Measurements from ENCODE around the gene SMYD3. TPM values are rescaled to one million over a fixed set of nuclear protein-coding genes. Genes with fewer than 3 reads are reported as not detected.

The SMYD3 gene
- total RNA-seq, 3 donors from 2014 or later: 16.3 to 18.0 (median 16.4) TPM

DNA sequence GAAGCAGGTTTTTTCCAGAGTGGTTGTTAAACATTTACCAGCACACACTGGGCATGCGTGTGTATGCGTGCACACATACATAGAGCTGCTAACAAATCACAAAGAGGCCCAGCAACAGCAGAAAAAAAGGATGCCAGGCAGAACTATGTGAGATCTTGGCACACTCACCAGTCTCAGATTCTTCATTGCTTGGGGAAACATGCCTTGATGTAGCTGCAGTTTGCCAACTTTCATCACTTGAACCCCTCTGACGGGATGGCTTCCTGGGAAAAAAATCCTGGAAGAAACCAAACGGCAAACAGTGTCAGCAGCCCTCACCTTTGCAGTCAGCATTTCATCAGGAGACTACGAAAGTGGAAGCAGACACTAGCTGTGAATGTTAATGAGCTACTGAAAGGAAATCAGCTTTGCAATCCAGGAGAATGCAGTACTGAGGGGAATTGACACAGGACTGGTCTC is 743.2 kb downstream of the SMYD3 start:
- DNase-seq (no peak), ATAC-seq (no peak)
- intact Hi-C loops (cut with DNase I, micrococcal nuclease): no loop called here
- no peaks in the 10 kb centered on the region for H3K4me1 ChIP-seq (ENCODE audit: low read depth)
- TF ChIP-seq, protein P1, sequence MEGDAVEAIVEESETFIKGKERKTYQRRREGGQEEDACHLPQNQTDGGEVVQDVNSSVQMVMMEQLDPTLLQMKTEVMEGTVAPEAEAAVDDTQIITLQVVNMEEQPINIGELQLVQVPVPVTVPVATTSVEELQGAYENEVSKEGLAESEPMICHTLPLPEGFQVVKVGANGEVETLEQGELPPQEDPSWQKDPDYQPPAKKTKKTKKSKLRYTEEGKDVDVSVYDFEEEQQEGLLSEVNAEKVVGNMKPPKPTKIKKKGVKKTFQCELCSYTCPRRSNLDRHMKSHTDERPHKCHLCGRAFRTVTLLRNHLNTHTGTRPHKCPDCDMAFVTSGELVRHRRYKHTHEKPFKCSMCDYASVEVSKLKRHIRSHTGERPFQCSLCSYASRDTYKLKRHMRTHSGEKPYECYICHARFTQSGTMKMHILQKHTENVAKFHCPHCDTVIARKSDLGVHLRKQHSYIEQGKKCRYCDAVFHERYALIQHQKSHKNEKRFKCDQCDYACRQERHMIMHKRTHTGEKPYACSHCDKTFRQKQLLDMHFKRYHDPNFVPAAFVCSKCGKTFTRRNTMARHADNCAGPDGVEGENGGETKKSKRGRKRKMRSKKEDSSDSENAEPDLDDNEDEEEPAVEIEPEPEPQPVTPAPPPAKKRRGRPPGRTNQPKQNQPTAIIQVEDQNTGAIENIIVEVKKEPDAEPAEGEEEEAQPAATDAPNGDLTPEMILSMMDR (IDR thresholded peaks at IDR 0.05): no peak
- no peak overlapping the region for H3K4me3 ChIP-seq
- H3K9me3 ChIP-seq: no peaks in the 10 kb centered on the region
- H3K36me3 ChIP-seq (ENCODE audit: low read depth): no peaks in the 10 kb centered on the region

DNA sequence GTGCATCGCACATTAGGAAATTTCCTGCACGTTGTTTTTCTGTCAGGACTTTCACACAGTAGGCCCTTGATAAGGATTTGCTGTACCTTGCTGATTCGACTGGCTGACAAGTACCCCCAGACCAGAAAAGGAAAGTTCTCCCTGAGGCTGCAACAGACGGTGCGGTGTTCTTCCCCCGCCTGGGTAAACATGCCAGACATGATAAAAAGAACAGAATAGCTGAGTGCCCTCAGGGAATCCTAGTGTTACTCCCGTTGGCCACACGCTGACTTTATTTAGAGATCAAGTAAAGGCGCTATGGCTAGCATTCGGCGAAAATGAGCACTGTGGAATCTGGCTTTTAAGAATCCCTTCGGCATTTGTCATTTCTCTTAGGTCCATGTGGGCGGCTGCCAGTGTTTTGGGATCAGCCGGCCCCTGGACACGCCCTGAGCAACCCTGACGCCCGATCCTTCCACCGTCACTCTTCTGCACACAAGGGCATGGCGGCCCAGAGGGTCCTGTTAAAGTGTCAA is 744.6 kb downstream of the SMYD3 start:
- Histone ChIP-seq H3K4me1 (ENCODE audit: low read depth) (no peaks in the 10 kb centered on the region), H3K4me3 (no peak overlapping the region), H3K36me3 (ENCODE audit: low read depth) (no peaks in the 10 kb centered on the region), H3K9me3 (no peaks in the 10 kb centered on the region)
- TF ChIP-seq, protein P1 (IDR thresholded peaks at IDR 0.05): no peak
- intact Hi-C loops (cut with DNase I, micrococcal nuclease): no loop called here
- DNase-seq (no peak), ATAC-seq (no peak)

DNA sequence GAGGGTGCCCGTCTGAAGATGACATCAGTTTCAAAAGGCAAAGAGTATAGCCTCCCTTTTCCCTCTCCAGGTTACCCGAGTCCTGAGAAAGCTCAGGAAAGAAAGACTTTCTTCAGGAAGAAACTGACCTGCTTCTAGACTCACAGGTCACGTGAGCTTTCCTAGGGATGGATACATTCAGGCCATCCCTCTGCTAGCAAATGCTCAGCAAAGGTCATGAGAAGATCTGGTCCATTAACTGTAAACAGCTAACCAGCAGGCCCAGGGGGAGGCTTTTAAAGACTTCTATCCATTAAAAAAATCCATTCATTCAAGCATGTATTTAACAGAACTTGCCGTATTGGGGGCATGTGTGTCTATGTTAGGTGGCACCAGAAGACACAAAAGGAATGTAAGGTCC is 746.8 kb downstream of the SMYD3 start:
- ATAC-seq (no peak), DNase-seq (no peak)
- Histone ChIP-seq H3K4me1 (ENCODE audit: low read depth) (no peaks in the 10 kb centered on the region), H3K4me3 (no peak overlapping the region), H3K9me3 (no peaks in the 10 kb centered on the region), H3K36me3 (ENCODE audit: low read depth) (no peaks in the 10 kb centered on the region)
- intact Hi-C loops (cut with DNase I, micrococcal nuclease): no loop called here
- TF ChIP-seq, protein P1 (IDR thresholded peaks at IDR 0.05): no peak

DNA sequence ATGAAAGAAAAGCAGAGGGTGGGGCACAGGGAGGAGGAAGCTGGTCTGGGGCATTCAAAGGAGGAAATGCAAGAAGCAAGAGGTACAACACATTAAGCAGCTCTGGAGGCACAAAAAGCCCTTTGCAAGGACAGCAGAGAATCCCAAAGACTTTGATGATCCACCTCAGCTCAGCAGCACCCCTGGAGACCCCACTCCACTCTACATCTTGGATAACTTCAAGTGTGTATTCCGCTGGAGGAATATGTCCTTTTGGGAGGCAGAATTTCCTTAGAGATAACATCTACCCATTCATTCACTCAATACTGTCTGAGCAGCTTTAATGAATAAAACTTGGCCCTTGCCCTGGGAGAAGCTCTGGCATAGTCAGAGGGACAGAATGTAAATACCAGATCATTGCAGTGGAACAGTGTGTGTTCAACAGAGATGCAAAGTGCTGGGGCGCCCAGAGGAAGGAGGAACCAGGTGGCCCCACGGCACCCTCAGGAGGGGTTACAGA is 752.6 kb downstream of the SMYD3 start:
- intact Hi-C loops (cut with DNase I, micrococcal nuclease): no loop called here
- ATAC-seq: no peak
- Histone ChIP-seq H3K4me1 (ENCODE audit: low read depth) (no peaks in the 10 kb centered on the region), H3K4me3 (no peak overlapping the region), H3K9me3 (no peaks in the 10 kb centered on the region), H3K36me3 (ENCODE audit: low read depth) (no peaks in the 10 kb centered on the region)
- no peak for DNase-seq
- TF ChIP-seq, protein P1 (IDR thresholded peaks at IDR 0.05): no peak

DNA sequence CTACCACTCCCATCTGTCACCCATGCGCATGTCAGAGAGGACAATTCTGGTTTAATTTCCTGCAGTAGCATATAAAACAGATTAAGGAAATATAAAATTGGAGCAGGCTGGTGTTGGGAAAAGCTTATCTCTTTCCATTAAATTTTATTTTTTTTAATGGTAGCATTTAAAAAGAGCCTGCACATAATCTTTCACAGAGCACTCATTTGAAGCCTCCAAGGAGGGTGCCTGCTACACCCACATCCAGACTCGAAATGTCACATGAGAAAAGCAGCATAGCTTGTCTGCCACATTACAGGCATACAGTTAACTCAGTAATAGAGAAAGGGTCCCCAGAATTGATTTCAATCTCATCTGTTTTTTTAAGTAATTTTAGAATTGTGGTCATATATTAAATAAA is 753.3 kb downstream of the SMYD3 start:
- intact Hi-C loops (cut with DNase I, micrococcal nuclease): no loop called here
- Histone ChIP-seq H3K4me1 (ENCODE audit: low read depth) (no peaks in the 10 kb centered on the region), H3K4me3 (no peak overlapping the region), H3K36me3 (ENCODE audit: low read depth) (no peaks in the 10 kb centered on the region), H3K9me3 (no peaks in the 10 kb centered on the region)
- no peak for ATAC-seq
- TF ChIP-seq, protein P1 (IDR thresholded peaks at IDR 0.05): no peak
- no peak for DNase-seq

DNA sequence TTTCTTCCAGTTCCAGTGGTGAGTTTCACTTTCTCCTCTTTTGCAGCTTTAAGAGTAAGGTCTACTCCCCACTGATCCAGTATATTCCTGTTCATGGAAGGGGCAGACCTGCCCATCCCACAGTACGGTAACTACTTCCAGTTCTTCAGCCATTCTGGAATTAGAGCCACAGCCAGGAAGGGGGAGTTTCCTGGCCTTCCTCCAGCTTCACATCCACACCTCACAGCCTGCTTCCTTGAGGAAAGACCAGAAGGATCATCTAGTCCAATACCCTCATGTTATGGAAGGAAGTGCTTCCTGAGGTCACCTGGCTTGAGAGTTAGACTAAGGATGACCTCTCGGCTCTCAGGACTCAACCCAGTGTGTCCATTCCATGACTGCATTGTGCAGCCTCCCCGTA is 754.5 kb downstream of the SMYD3 start:
- DNase-seq: no peak
- Histone ChIP-seq H3K9me3 (no peaks in the 10 kb centered on the region), H3K4me3 (no peak overlapping the region), H3K4me1 (ENCODE audit: low read depth) (no peaks in the 10 kb centered on the region), H3K36me3 (ENCODE audit: low read depth) (no peaks in the 10 kb centered on the region)
- intact Hi-C loops (cut with DNase I, micrococcal nuclease): no loop called here
- no peak for ATAC-seq
- TF ChIP-seq, protein P1 (IDR thresholded peaks at IDR 0.05): no peak

Measured in mucosa of descending colon (tissue), 3 donors.